Neural cell (in vitro differentiated cells): ENCODE results near the gene SLC4A4. TPM values are rescaled to one million over a fixed set of nuclear protein-coding genes. Genes with fewer than 3 reads are reported as not detected.

ENCODE experiments used
- H2AFZ ChIP-seq: fragments of 200-600, 300-800 bp; sonication (generic), shearing (Covaris generic); 2 replicates; pipeline ENCODE4 v1.6.0; 2014; ENCODE audit warnings: low read depth, mild to moderate bottlenecking, antibody characterized with exemption, low read length, moderate library complexity
- H3F3A ChIP-seq: fragments of 200-600 bp; shearing (Covaris generic); 2 replicates; pipeline ENCODE4 v1.6.1; 2016; ENCODE audit warnings: mild to moderate bottlenecking, moderate library complexity, mixed read lengths, antibody characterized with exemption, low read length; ENCODE audit not compliant: insufficient read depth, poor library complexity, severe bottlenecking
- H3K27ac ChIP-seq: fragments of 200-600, 300-800 bp; sonication (generic), shearing (Covaris generic); 2 replicates; pipeline ENCODE4 v1.5.1; 2014; ENCODE audit warnings: mild to moderate bottlenecking, low read length, moderate library complexity
- H3K27me3 ChIP-seq: fragments of 300-800, 200-600 bp; sonication (generic), shearing (Covaris generic); 2 replicates; pipeline ENCODE4 v1.6.0; 2014; ENCODE audit warnings: mild to moderate bottlenecking, low read depth, low read length, moderate library complexity; ENCODE audit not compliant: insufficient read depth
- H3K36me3 ChIP-seq: fragments of 300-800, 200-600 bp; sonication (generic), shearing (Covaris generic); 2 replicates; pipeline ENCODE4 v1.5.1; 2014; ENCODE audit warnings: mild to moderate bottlenecking, antibody characterized with exemption, low read length, moderate library complexity; ENCODE audit not compliant: insufficient read depth
- H3K4me2 ChIP-seq: fragments of 300-800, 200-600 bp; sonication (generic), shearing (Covaris generic); 2 replicates; pipeline ENCODE4 v1.6.0; 2014; ENCODE audit warnings: mild to moderate bottlenecking, low read length
- H3K4me3 ChIP-seq: fragments of 300-800, 200-600 bp; sonication (generic), shearing (Covaris generic); 2 replicates; pipeline ENCODE4 v1.5.1; 2014; ENCODE audit warnings: mild to moderate bottlenecking, low read length, moderate library complexity
- H3K79me2 ChIP-seq: fragments of 200-600 bp; shearing (Covaris generic); replicated peaks from 2 replicates; pipeline ENCODE4 v1.6.0; 2014; ENCODE audit warnings: mild to moderate bottlenecking, low read length, moderate library complexity; ENCODE audit not compliant: insufficient read depth
- H3K9ac ChIP-seq: fragments of 300-800, 200-600 bp; sonication (generic), shearing (Covaris generic); 2 replicates; pipeline ENCODE4 v1.6.1; 2016; ENCODE audit warnings: mild to moderate bottlenecking, low read length, mixed read lengths
- H3K9me2 ChIP-seq: fragments of 200-600 bp; shearing (Covaris generic); 2 replicates; pipeline ENCODE4 v1.6.1; 2016; ENCODE audit warnings: mild to moderate bottlenecking, low read length, mixed read lengths; ENCODE audit not compliant: insufficient read depth
- H3K9me3 ChIP-seq: fragments of 200-600, 300-800 bp; sonication (generic), shearing (Covaris generic); 2 replicates; pipeline ENCODE4 v1.6.1; 2016; ENCODE audit warnings: mild to moderate bottlenecking, mixed run types, low read length, moderate library complexity, mixed read lengths
- H4K20me1 ChIP-seq: fragments of 200-600 bp; shearing (Covaris generic); 2 replicates; pipeline ENCODE4 v1.6.1; 2016; ENCODE audit warnings: mild to moderate bottlenecking, mixed run types; ENCODE audit not compliant: insufficient read depth
- CTCF ChIP-seq: fragments of 450-650 bp; IDR thresholded peaks from 2 replicates; pipeline ENCODE4 v1.5.1; 2014; ENCODE audit warnings: antibody characterized with exemption, mild to moderate bottlenecking, moderate library complexity; ENCODE audit not compliant: poor library complexity, severe bottlenecking
- EP300 ChIP-seq: fragments of 450-650 bp; conservative IDR thresholded peaks from 2 replicates; pipeline ENCODE4 v1.6.1; 2014; ENCODE audit warnings: antibody characterized with exemption, mild to moderate bottlenecking, moderate library complexity; ENCODE audit not compliant: poor library complexity, severe bottlenecking
- EZH2 ChIP-seq: fragments of 200-600, 300-800 bp; shearing (Covaris generic), sonication (generic); IDR thresholded peaks from 2 replicates; pipeline ENCODE4 v1.6.1; 2014; ENCODE audit warnings: antibody characterized with exemption, low read length, borderline replicate concordance, mild to moderate bottlenecking; ENCODE audit not compliant: insufficient read depth, poor library complexity, severe bottlenecking
- MXI1 ChIP-seq: fragments of 450-650 bp; conservative IDR thresholded peaks from 2 replicates; pipeline ENCODE4 v1.6.1; 2014; ENCODE audit warnings: antibody characterized with exemption, mild to moderate bottlenecking; ENCODE audit not compliant: poor library complexity, severe bottlenecking
- POLR2AphosphoS5 ChIP-seq: IDR thresholded peaks from 2 replicates; pipeline ENCODE4 v1.6.1; 2012
- RAD21 ChIP-seq: fragments of 450-650 bp; conservative IDR thresholded peaks from 2 replicates; pipeline ENCODE4 v1.6.1; 2014; ENCODE audit warnings: antibody characterized with exemption, mild to moderate bottlenecking, moderate library complexity
- REST ChIP-seq: IDR thresholded peaks from 2 replicates; pipeline ENCODE4 v1.6.1; 2012; ENCODE audit warnings: borderline replicate concordance
- SMC3 ChIP-seq: fragments of 450-650 bp; conservative IDR thresholded peaks from 2 replicates; pipeline ENCODE4 v1.6.1; 2014; ENCODE audit warnings: antibody characterized with exemption, mild to moderate bottlenecking, moderate library complexity; ENCODE audit not compliant: poor library complexity
- TAF1 ChIP-seq: IDR thresholded peaks from 2 replicates; pipeline ENCODE4 v1.6.1; 2012; ENCODE audit warnings: low read depth
- polyA plus RNA-seq: library from polyadenylated mRNA; depleted of rRNA; stranded (reverse); fragments of >200 nt; gene quantifications from 2 replicates; pipeline ENCODE4 v1.2.3, GENCODE V29; 2014

Gene SLC4A4
- polyA plus RNA-seq, 1 donor from 2014 or later, result 9.2 TPM

DNA sequence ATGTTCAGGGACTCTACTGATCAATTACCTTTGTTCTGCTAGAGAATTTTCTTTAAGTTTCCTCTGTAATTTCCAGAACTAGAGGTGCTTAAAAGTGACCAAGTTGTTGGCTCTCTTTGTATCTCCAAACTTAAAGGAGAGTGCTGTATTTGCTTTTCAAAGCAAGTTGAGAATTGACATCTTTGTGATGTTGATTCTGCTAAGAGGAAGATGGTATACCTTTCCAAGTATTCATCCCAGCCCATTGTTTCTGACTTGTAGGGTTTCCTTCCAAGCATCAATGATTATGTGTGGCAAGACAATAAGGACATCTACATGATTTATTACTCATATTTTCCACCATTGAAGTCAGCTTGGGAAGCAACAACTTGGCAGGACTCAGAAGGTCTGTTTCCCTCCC is 254.5 kb downstream of the SLC4A4 start:
- Histone ChIP-seq H3K9ac (no peak overlapping the region), H3F3A (no peaks in the 10 kb centered on the region), H2AFZ (no peak overlapping the region), H3K4me2 (no peak overlapping the region), H3K27ac (no peak overlapping the region), H3K79me2 (no peaks in the 10 kb centered on the region), H3K9me2 (no peaks in the 10 kb centered on the region), H3K4me3 (no peak overlapping the region), H3K36me3 (no peaks in the 10 kb centered on the region), H4K20me1 (no peaks in the 10 kb centered on the region), H3K9me3 (no peaks in the 10 kb centered on the region), H3K27me3 (no peaks in the 10 kb centered on the region)
- TF ChIP-seq POLR2AphosphoS5 (no peak), MXI1 (no peak), REST (no peak), SMC3 (no peak), CTCF (no peak), EZH2 (no peak), RAD21 (no peak), EP300 (no peak), TAF1 (no peak)

GRCh38 chr4:71595576-71596108 is 256.8 kb downstream of the SLC4A4 start:
- Histone ChIP-seq H3K9ac (no peak overlapping the region), H3K27me3 (no peaks in the 10 kb centered on the region), H3F3A (no peaks in the 10 kb centered on the region), H2AFZ (no peak overlapping the region), H3K79me2 (no peaks in the 10 kb centered on the region), H3K36me3 (no peaks in the 10 kb centered on the region), H3K4me3 (no peak overlapping the region), H4K20me1 (no peaks in the 10 kb centered on the region), H3K27ac (no peak overlapping the region), H3K9me2 (no peaks in the 10 kb centered on the region), H3K4me2 (no peak overlapping the region), H3K9me3 (no peaks in the 10 kb centered on the region)
- TF ChIP-seq REST (no peak), TAF1 (no peak), CTCF (no peak), RAD21 (no peak), POLR2AphosphoS5 (no peak), EP300 (no peak), SMC3 (no peak), MXI1 (no peak), EZH2 (no peak)
